HG03045 (cell line): ENCODE data around the gene PRSS58.

Experiments
- ATAC-seq: cut with Tn5 transposase; IDR thresholded peaks from one replicate; pipeline ENCODE4 v1.9.1; 2021; ENCODE audit warnings: mild to moderate bottlenecking, moderate library complexity; ENCODE audit not compliant: unreplicated experiment

Gene PRSS58

GRCh38 chr7:142228537-142229104 is 29.2 kb downstream of the PRSS58 start:
- no peak for ATAC-seq
